DMS114 treated with DMSO at 0.1 percent for 48 hours (cell line): ENCODE results near the gene C2orf49.
"Not testable (repeated sequence)": the region's sequence is repeated elsewhere in the genome, so short reads cannot be mapped to it uniquely, and the experiment has no call there.

Source experiments
- DNase-seq: peaks from one replicate; lab custom pipeline; 2025; ENCODE audit not compliant: unreplicated experiment; lab: John Stamatoyannopoulos, UW

The C2orf49 gene

GRCh38 chr2:105321875-105322646, 15.3 kb upstream of the C2orf49 start:
- no peak for DNase-seq

DNA sequence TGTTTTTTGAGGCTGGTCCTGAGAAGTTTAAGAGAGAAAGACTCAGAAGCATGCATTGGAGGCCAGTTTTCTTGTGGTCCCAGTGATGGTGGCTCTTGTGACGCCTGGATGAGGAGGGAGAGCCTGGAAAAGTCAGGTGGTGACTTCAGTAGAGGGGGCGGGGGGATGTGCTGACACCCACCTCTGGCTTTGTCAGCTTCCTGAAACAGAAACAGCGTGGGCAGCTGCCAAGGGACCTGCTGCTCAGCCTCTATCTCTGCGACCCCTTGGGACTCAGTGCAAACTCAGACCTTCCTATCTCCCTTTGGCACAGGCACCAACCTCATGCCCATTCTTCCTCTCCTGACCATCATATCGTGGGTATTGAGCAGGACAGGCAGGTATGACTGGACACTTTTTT, 14.2 kb upstream of the C2orf49 start:
- DNase-seq, result no peak

GRCh38 chr2:105324101-105324500, 13.2 kb upstream of the C2orf49 start:
- DNase-seq, result no peak

- no peak for DNase-seq
Measured at GRCh38 chr2:105324732-105325131, 12.6 kb upstream of the C2orf49 start.

GRCh38 chr2:105325389-105325963, 11.9 kb upstream of the C2orf49 start:
- no peak for DNase-seq

- DNase-seq, result not testable (repeated sequence)
Measured at GRCh38 chr2:105327271-105327670, 10.1 kb upstream of the C2orf49 start.

GRCh38 chr2:105327690-105328089, 9.7 kb upstream of the C2orf49 start:
- no peak for DNase-seq

DNA sequence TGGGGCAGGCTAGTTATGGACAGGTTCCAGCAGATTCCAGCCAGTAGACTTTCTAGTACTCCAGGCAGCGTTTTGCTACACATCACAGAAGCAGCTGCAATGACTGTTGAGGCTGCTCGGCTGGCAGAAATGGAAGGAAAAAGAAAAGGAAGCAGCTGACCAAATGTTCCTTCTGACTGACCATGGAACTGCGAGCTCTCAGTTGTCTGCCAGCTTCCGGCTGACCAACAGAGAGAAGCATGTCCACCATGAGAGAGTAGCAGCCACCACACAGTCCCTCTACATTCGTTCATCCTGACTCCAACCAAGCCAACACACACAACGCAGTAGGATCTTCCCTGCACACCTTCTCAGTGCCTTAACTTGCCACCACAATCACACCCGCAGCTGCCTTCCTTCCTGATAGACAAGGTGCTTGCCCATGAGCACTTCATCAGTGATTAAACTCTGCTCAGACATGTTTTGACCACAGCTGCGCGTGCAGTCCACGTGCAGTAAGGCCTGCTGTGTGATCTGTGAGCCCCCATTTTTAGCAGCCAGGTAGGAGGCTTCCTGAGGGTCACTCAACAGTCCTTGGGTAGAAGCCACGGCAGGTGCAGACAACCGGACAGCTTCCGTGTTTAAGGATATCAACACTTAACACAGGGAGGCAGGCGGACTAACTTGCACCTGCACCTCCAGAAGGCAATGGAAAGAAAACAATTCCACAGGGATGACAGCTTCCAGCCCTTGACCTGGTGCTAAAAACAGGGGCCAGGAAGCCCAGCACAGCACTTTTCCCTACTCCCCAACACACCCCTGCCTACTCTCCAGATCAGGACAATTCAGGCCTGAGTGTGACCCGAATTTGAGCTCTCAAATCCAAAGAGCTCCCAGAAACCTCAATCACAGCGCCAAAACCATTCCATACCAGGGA, 8.8 kb upstream of the C2orf49 start:
- no peak for DNase-seq

DNA sequence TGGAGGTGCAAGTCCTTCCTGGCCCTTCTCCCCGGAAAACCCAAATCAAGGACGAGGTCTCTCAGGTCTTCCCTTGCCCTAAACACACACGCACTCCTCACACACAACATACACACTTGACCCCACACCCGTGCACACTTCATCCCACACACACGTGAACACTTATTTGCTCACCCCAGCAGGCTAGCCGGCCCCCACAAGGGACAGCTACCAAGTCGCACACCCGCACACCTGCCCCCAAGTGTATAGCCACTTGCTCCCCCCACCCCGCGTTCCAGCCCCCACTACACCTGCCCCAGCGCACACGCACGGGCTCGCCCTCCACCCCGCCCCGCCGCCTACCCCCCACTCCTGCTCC, 8.2 kb upstream of the C2orf49 start:
- no peak for DNase-seq

DNA sequence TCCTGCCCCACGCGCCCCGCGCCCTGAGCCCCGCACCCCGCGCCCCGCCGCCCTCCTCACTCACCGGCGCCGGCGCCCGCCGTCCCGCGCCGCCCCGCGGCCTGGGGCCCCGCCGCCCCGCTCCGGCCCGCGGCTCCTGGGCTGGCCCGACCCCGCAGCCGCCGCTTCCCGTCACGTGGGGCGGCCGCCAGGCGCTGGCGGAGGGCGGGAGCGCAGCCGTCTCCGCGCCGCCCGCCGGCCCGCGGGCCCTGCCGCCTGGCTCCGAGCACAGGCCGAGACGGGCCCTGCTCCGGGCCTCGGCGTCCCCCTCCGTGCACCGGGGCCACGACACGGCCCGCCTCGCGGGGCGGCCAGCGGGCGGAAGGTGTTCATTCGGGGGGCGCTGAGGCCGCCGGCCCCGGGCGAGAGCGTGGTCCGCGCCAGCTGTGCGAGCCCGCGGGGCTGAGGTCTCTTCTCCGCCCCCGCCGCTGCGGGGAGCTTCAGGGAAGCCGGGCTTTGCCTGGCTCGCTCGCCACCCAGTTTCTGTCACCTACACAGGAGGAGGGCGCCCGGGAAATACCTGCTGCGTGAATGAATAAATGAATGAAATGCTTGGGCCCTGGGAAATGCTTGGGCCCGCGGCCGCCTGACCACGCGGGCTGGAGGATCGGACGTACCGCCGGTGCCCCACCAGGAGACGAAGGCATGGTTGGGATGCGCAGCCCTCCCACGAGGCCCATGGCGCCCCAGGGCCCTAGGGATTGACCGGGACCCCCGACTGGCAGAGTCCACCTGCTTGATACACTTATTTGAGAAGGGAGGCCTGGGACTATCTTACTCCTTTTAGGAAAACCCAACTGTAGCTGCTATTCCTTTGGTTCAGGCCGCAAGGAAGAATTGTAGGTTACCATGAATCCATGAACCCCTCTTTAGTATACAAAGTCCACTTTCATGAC, 7.5 kb upstream of the C2orf49 start, which contains the start of gene TGFBRAP1:
TGFBRAP1 (minus strand) TSS at position 175 of the 935 bp plus-strand sequence. CDS start 21,434 bp downstream, outside the sequence.
- DNase-seq, result no peak

- DNase-seq, result no peak
Measured at GRCh38 chr2:105330681-105331375, 6.5 kb upstream of the C2orf49 start.

GRCh38 chr2:105334211-105334610, 3.1 kb upstream of the C2orf49 start:
- no peak for DNase-seq

- DNase-seq, result no peak
Measured at GRCh38 chr2:105335469-105335868, 1.9 kb upstream of the C2orf49 start.

DNA sequence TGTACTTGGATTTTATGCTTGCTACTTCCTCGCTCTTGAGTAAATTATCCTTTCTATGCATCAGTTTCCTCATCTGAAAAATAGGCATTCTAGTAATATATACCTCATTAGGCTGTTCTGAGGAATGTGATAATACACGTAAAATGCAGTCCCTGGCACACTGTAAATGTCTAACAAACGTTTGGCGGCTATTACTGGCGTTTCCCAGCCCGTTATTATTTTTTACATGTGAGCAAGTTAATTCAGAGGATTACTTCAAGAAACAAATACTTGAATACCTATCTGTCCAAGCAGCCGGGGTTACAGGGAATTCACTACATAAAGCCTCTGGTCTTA, 586 bp upstream of the C2orf49 start:
- no peak for DNase-seq

DNA sequence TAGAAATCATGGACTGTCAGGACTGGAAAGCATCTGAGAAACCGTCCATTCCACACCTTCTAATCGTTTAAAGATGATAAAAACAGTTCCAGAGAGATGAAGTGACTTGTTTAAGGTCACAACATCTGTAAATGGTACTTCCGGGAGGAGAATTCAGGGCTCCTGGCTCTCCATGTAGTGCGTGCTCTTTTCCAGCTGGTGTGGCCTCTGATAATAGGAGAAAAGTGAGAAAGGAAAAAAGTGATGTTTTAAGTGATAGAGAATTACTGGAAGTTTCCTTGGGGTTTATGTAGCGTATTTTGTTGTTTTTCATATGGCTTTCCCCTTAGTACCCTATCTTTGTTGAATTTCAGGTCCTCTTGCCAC, 663 bp downstream of the C2orf49 start:
- DNase-seq, result no peak

DNA sequence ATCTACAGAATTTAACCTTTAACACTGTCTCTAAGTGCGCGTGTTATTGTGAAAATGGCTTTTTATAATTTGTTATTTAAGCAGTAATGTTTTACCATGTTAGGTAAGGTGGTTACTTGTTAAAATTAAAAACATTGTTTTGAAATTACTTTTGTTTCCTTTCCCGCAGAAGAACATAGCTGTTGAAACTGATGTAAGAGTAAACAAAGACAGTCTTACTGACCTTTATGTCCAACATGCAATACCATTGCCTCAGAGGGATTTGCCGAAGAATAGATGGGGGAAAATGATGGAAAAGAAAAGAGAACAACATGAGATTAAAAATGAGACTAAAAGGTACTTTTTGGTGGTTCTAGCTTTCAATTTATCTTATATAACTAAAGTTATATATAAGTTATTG, 2.1 kb downstream of the C2orf49 start:
- DNase-seq, result no peak

DNA sequence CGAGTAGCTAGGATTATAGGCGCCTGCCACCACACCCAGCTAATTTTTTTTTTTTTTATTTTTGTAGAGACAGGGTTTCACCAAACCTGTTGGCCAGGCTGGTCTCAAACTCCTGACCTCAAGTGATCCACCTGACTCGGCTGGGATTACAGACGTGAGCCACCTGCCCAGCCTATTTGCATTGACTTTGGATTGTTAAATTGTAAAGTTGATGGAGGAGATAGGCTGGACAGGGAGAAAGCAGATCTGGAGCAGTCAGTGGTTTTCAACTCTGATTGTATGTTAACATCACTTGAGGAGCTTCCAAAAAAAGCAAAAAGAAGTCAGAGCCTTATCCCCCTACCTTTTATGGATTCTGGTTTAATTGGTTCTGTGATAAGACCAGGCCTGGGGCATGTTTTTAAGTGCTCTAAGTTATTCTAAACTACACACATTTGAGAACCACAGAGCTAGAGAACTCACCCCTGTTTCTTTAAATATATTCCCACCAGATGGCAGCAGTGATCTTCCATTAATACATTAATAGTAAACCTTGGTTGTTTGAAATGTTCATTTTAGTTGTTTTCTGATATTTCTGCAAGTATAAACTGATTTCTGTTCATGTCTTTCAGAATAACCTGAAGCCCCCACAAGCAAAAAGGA, 7.5 kb downstream of the C2orf49 start:
- DNase-seq, result no peak

- DNase-seq, result no peak
Measured at GRCh38 chr2:105357122-105357521, 19.8 kb downstream of the C2orf49 start.

DNA sequence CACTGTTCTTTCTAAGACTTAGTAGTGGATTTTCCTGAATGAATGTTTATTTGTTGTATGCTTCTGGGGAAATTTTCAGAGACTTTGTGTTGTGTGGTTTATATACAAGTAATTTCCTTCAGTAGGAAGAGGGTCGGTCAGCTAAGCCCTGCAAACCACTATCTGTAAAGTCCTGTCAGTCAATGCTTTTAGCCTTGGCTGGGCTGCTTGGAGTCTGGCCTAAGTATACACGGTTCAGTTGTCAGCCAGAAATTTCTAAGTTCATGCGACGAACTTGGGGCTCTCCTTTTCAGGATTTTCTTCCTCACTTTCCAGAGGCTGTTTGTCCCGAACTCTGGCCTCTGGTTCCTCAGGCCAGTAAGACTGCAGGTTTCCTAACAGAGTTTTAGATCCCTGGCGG, 21.3 kb downstream of the C2orf49 start:
- DNase-seq, result no peak
